Testis (tissue), 2 donors: ENCODE results near the gene KIF25.

Experiments used
- CTCF ChIP-seq, 3 experiments: fragments of 450-650 bp in 2 of 3; fragments of 200-600 bp in 1 of 3; sonication (generic) in 1 of 3; IDR thresholded peaks; one replicate each; pipeline ENCODE4 v1.5.1; 2016 to 2019; ENCODE audit warnings: antibody characterized with exemption in 3 of 3, mild to moderate bottlenecking in 2 of 3, moderate library complexity in 1 of 3
- POLR2A ChIP-seq: fragments of 450-650 bp; IDR thresholded peaks from one replicate; pipeline ENCODE4 v1.6.1; 2017; ENCODE audit warnings: antibody characterized with exemption, mild to moderate bottlenecking, moderate library complexity

DNA sequence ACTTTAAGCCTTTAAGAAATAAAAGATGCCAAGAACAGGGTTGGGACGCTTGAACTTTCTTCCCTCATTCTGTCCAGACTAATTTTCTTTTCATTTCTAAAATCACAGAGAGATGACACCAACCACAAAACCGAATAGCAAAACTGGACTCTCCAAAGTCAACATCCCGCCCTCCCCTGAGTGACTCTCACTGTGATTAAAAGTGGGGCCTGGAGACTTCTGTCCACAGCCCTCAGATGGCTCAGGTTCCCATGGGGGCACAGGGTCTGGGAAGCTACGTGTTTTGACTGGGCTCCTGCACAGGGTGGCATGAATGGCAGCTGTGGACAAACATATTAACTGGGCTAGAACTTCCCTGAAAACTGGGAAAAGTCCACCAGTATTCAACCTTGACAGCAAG, 75.3 kb downstream of the KIF25 start:
- TF ChIP-seq CTCF (IDR thresholded peaks at IDR 0.05), result no peak
- no peak for TF ChIP-seq POLR2A
